IMR-90 (cell line): ENCODE data around the gene PRDM10. TPM values are rescaled to one million over a fixed set of nuclear protein-coding genes. Genes with fewer than 3 reads are reported as not detected.

Source experiments
- ATAC-seq: fragments of 200-7000 bp; cut with Tn5 transposase; 2 replicates; pipeline ENCODE4 v1.9.1; 2020; ENCODE audit warnings: low read depth, mild to moderate bottlenecking, moderate library complexity
- BruUV-seq: library from RNA; stranded (reverse); fragments of 400-500 nt; replicated peaks from 2 replicates; lab custom pipeline; 2021; lab: Mats Ljungman, UMichigan
- CTCF ChIA-PET: fragments of 300-600 bp; formaldehyde crosslinking; extraction: SDS; loops from one replicate; lab custom pipeline; 2021; ENCODE audit warnings: antibody characterized with exemption; lab: Yijun Ruan, JAX
- POLR2A ChIA-PET: fragments of 300-600 bp; sonication (Branson Sonifier 250); formaldehyde crosslinking; loops from one replicate; lab custom pipeline; 2022; ENCODE audit warnings: antibody characterized with exemption; ENCODE audit not compliant: unreplicated experiment; lab: Charles Lee
- DNase-seq: peaks from one replicate; pipeline ENCODE4 v3.0.0; 2013
- H2AFZ ChIP-seq: replicated peaks from 2 replicates; pipeline ENCODE3; 2013; ENCODE audit warnings: low read length, mild to moderate bottlenecking; ENCODE audit not compliant: poor library complexity
- H2AK5ac ChIP-seq: 2 replicates; pipeline ENCODE4 v1.6.1; 2013; ENCODE audit warnings: low read depth, low read length, inconsistent platforms
- H2AK9ac ChIP-seq: replicated peaks from 2 replicates; pipeline ENCODE3; 2013; ENCODE audit warnings: mild to moderate bottlenecking, low read depth, low read length, moderate library complexity; ENCODE audit not compliant: poor library complexity
- H2BK120ac ChIP-seq: 2 replicates; pipeline ENCODE4 v1.6.1; 2013; ENCODE audit warnings: low read depth, low read length, inconsistent platforms
- H2BK15ac ChIP-seq: 3 replicates; pipeline ENCODE4 v1.6.1; 2013; ENCODE audit warnings: low read depth, low read length, inconsistent platforms
- H2BK20ac ChIP-seq: 2 replicates; pipeline ENCODE4 v1.6.1; 2013; ENCODE audit warnings: low read depth, mild to moderate bottlenecking, inconsistent platforms, low read length, moderate library complexity
- H2BK5ac ChIP-seq: 2 replicates; pipeline ENCODE4 v1.6.1; 2013; ENCODE audit warnings: mild to moderate bottlenecking, low read depth, low read length, inconsistent platforms; ENCODE audit not compliant: poor library complexity, severe bottlenecking
- H3K14ac ChIP-seq: replicated peaks from 2 replicates; pipeline ENCODE4 v1.6.1; 2013; ENCODE audit warnings: low read depth, low read length, inconsistent platforms
- H3K18ac ChIP-seq: 2 replicates; pipeline ENCODE4 v1.6.1; 2013; ENCODE audit warnings: low read depth, low read length, control low read depth
- H3K23ac ChIP-seq: 2 replicates; pipeline ENCODE4 v1.6.1; 2013; ENCODE audit warnings: low read depth, low read length, inconsistent platforms
- H3K27ac ChIP-seq: 2 replicates; pipeline ENCODE4 v1.5.1; 2013; ENCODE audit warnings: mild to moderate bottlenecking, control low read depth, low read length; ENCODE audit not compliant: insufficient read depth
- H3K27me3 ChIP-seq: 2 replicates; pipeline ENCODE4 v1.6.1; 2013; ENCODE audit warnings: low read length; ENCODE audit not compliant: control insufficient read depth, insufficient read depth
- H3K36me3 ChIP-seq: 2 replicates; pipeline ENCODE4 v1.6.1; 2013; ENCODE audit warnings: low read length, mixed read lengths; ENCODE audit not compliant: control insufficient read depth, insufficient read depth
- H3K4ac ChIP-seq: 2 replicates; pipeline ENCODE4 v1.6.1; 2013; ENCODE audit warnings: low read depth, low read length, inconsistent platforms
- H3K4me1 ChIP-seq: 2 replicates; pipeline ENCODE4 v1.6.1; 2013; ENCODE audit warnings: low read length, mixed read lengths; ENCODE audit not compliant: control insufficient read depth, insufficient read depth
- H3K4me2 ChIP-seq: 2 replicates; pipeline ENCODE4 v1.6.1; 2013; ENCODE audit warnings: low read depth, mild to moderate bottlenecking, control low read depth, low read length, moderate library complexity
- H3K4me3 ChIP-seq: 2 replicates; pipeline ENCODE4 v1.5.1; 2013; ENCODE audit warnings: low read depth, mild to moderate bottlenecking, control low read depth, low read length, moderate library complexity; ENCODE audit not compliant: insufficient read depth
- H3K56ac ChIP-seq: 2 replicates; pipeline ENCODE4 v1.6.1; 2013; ENCODE audit warnings: low read length, inconsistent platforms; ENCODE audit not compliant: insufficient read depth; ENCODE audit errors: extremely low read depth
- H3K79me1 ChIP-seq, 2 experiments: 2 replicates each; pipeline ENCODE4 v1.6.1; 2013; ENCODE audit warnings: low read length in 2 of 2, inconsistent platforms in 1 of 2, low read depth in 1 of 2
- H3K9ac ChIP-seq: 2 replicates; pipeline ENCODE4 v1.6.1; 2013; ENCODE audit warnings: low read depth, low read length, control low read depth
- H3K9me1 ChIP-seq: 2 replicates; pipeline ENCODE4 v1.6.1; 2013; ENCODE audit warnings: low read length, inconsistent platforms; ENCODE audit not compliant: insufficient read depth
- H3K9me3 ChIP-seq: 2 replicates; pipeline ENCODE4 v1.6.1; 2013; ENCODE audit warnings: low read length; ENCODE audit not compliant: control insufficient read depth, insufficient read depth
- H4K20me1 ChIP-seq: 2 replicates; pipeline ENCODE4 v1.6.1; 2013; ENCODE audit warnings: low read length, inconsistent platforms; ENCODE audit not compliant: insufficient read depth
- H4K5ac ChIP-seq: 2 replicates; pipeline ENCODE4 v1.6.1; 2013; ENCODE audit warnings: mild to moderate bottlenecking, low read depth, low read length, control low read depth
- H4K8ac ChIP-seq, 2 experiments: 2 replicates each; pipeline ENCODE4 v1.6.1; 2013; ENCODE audit warnings: low read depth in 2 of 2, low read length in 2 of 2, control low read depth in 1 of 2, inconsistent platforms in 1 of 2
- H4K91ac ChIP-seq: 2 replicates; pipeline ENCODE4 v1.6.1; 2013; ENCODE audit warnings: low read depth, low read length, inconsistent platforms; ENCODE audit not compliant: insufficient read depth
- BHLHE40 ChIP-seq: fragments of 150-350 bp; IDR thresholded peaks from 2 replicates; pipeline ENCODE4 v1.6.1; 2016; ENCODE audit warnings: mild to moderate bottlenecking, low read depth, low read length
- CEBPB ChIP-seq: IDR thresholded peaks from 2 replicates; pipeline ENCODE4 v1.6.1; 2012; ENCODE audit warnings: low read depth, low read length, improper control_type of control experiment
- CHD1 ChIP-seq: IDR thresholded peaks from 2 replicates; pipeline ENCODE4 v1.6.1; 2012; ENCODE audit warnings: low read depth, low read length, improper control_type of control experiment
- FOS ChIP-seq: fragments of 150-350 bp; IDR thresholded peaks from 2 replicates; pipeline ENCODE4 v1.6.1; 2016; ENCODE audit warnings: low read depth, low read length
- MAFK ChIP-seq: IDR thresholded peaks from 2 replicates; pipeline ENCODE4 v1.6.1; 2012; ENCODE audit warnings: low read depth, low read length, improper control_type of control experiment
- MAZ ChIP-seq: IDR thresholded peaks from 2 replicates; pipeline ENCODE4 v1.6.1; 2012; ENCODE audit warnings: low read depth, mild to moderate bottlenecking, low read length, improper control_type of control experiment, moderate library complexity, borderline replicate concordance
- MXI1 ChIP-seq: IDR thresholded peaks from 2 replicates; pipeline ENCODE4 v1.6.1; 2012; ENCODE audit warnings: low read depth, mild to moderate bottlenecking, low read length, moderate library complexity, borderline replicate concordance
- NFE2L2 ChIP-seq: fragments of 150-350 bp; IDR thresholded peaks from 2 replicates; pipeline ENCODE4 v1.6.1; 2016; ENCODE audit warnings: low read depth, mild to moderate bottlenecking, low read length
- POLR2A ChIP-seq: IDR thresholded peaks from 2 replicates; pipeline ENCODE4 v1.6.1; 2012; ENCODE audit warnings: mild to moderate bottlenecking, low read depth, low read length
- RAD21 ChIP-seq: IDR thresholded peaks from 2 replicates; pipeline ENCODE4 v1.6.1; 2012; ENCODE audit warnings: low read length, improper control_type of control experiment
- RCOR1 ChIP-seq: IDR thresholded peaks from 2 replicates; pipeline ENCODE4 v1.6.1; 2012; ENCODE audit warnings: mild to moderate bottlenecking, low read length, improper control_type of control experiment; ENCODE audit not compliant: insufficient replicate concordance
- RFX5 ChIP-seq: IDR thresholded peaks from 2 replicates; pipeline ENCODE4 v1.8.0; 2012; ENCODE audit warnings: low read depth, mild to moderate bottlenecking, low read length, moderate library complexity
- SMC3 ChIP-seq: fragments of 150-350 bp; IDR thresholded peaks from 2 replicates; pipeline ENCODE4 v1.6.1; 2016; ENCODE audit warnings: low read depth, mild to moderate bottlenecking, antibody characterized with exemption, low read length, moderate library complexity
- WGBS, 2 experiments: methylation state at CpG; one replicate each; pipeline versions ENCODE4 v1.1.5 to v1.1.7; 2013; ENCODE audit warnings: missing lambda C conversion rate in 2 of 2; ENCODE audit not compliant: insufficient read length in 1 of 2; ENCODE audit errors: extremely low coverage in 2 of 2; 5-methylcytosine and 5-hydroxymethylcytosine counted together
- dilution Hi-C: fragments of 300-500 bp; cut with HindIII; formaldehyde crosslinking; loops from one replicate; pipeline ENCODE4 v1.14.3; 2018; ENCODE audit warnings: low sequenced_read_pairs; ENCODE audit not compliant: unreplicated experiment
- in situ Hi-C: fragments of 300-500 bp; cut with MboI; formaldehyde crosslinking; loops from 3 replicates; pipeline ENCODE4 v1.14.3; 2019; ENCODE audit warnings: low sequenced_read_pairs, inconsistent platforms, mixed read lengths
- intact Hi-C: fragments of 100-400 bp; cut with micrococcal nuclease; formaldehyde crosslinking; loops from 2 replicates; pipeline ENCODE4 v1.10.0; 2022
- polyA plus RNA-seq, 3 experiments: library from polyadenylated mRNA; depleted of rRNA; stranded (reverse); fragments of >200 nt; gene quantifications; 2 replicates each; pipeline ENCODE4 v1.2.3, GENCODE V29; 2012; ENCODE audit warnings: low replicate concordance in 1 of 3
- total RNA-seq: library from RNA; depleted of rRNA; stranded (reverse); fragments of >200 nt; gene quantifications from 2 replicates; pipeline ENCODE4 v1.2.3, GENCODE V29; 2012
- TF ChIP-seq, protein P1 (sequence below): conservative IDR thresholded peaks from 2 replicates; pipeline ENCODE4 v1.5.1; 2012; ENCODE audit warnings: mild to moderate bottlenecking, low read depth, low read length, improper control_type of control experiment
- TF ChIP-seq, protein P2 (sequence below): fragments of 150-350 bp; IDR thresholded peaks from 2 replicates; pipeline ENCODE4 v1.6.1; 2017; ENCODE audit warnings: mild to moderate bottlenecking, antibody characterized with exemption, low read length, low read depth
- TF ChIP-seq, protein P3 (sequence below): fragments of 150-350 bp; IDR thresholded peaks from 2 replicates; pipeline ENCODE4 v1.6.1; 2016; ENCODE audit warnings: low read depth, mild to moderate bottlenecking, low read length, moderate library complexity, borderline replicate concordance

The PRDM10 gene
- total and polyA plus RNA-seq, 2 of the 4 experiments (the other 2 are of a cell fraction), result 3.1 to 6.5 TPM

DNA sequence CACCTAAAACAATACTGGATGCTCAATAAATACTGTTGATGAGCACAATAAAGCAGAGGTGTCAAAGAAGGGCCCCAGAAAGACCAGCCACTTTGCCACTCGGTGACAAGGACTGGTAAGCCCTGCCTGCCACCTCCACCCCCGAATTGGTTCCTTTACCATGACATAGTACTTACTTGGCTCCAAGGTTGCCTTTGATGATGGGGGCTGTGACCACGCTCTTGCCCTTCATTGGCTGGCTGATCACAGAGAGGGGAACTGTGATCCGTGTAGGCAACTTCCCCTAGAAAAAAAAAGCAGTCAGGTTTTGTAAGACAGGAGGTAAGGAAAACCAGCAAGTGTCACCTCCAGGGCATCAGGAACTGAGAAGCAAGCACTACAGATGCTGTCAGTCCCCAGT, 136.9 kb downstream of the PRDM10 start:
- H3K4ac ChIP-seq, result no peak overlapping the region
- intact Hi-C loops, result no loop called here
- no peak overlapping the region for H4K91ac ChIP-seq
- DNase-seq, result no peak
- H2AK9ac ChIP-seq, result no peak overlapping the region
- H3K4me2 ChIP-seq, result no peak overlapping the region
- no peak overlapping the region for H3K9ac ChIP-seq
- no peaks in the 10 kb centered on the region for H3K27me3 ChIP-seq
- no CpG with 5 or more reads among the region's 4 CpGs for WGBS, 2 experiments
- no peak overlapping the region for H2AFZ ChIP-seq
- no peak overlapping the region for H2AK5ac ChIP-seq
- ATAC-seq, result no peak
- H2BK15ac ChIP-seq, result no peak overlapping the region
- H2BK20ac ChIP-seq, result no peak overlapping the region
- dilution Hi-C loops, result no loop called here
- H3K4me1 ChIP-seq, result peaks cover 3% of the 10 kb centered on the region
- H2BK120ac ChIP-seq, result no peak overlapping the region
- no peaks in the 10 kb centered on the region; the same call in 1 of the 2 replicates for H4K20me1 ChIP-seq
- H3K36me3 ChIP-seq, result peaks cover 49% of the 10 kb centered on the region
- H3K23ac ChIP-seq, result no peak overlapping the region
- in situ Hi-C loops, result no loop called here
- ChIA-PET CTCF (no interaction called here), POLR2A (no interaction called here)
- TF ChIP-seq CHD1 (no peak), FOS (no peak), RCOR1 (no peak), RFX5 (no peak), NFE2L2 (no peak), POLR2A (no peak), BHLHE40 (no peak), CEBPB (no peak), MAFK (no peak), SMC3 (no peak), MXI1 (no peak), RAD21 (no peak), MAZ (no peak)
- TF ChIP-seq, protein P1, sequence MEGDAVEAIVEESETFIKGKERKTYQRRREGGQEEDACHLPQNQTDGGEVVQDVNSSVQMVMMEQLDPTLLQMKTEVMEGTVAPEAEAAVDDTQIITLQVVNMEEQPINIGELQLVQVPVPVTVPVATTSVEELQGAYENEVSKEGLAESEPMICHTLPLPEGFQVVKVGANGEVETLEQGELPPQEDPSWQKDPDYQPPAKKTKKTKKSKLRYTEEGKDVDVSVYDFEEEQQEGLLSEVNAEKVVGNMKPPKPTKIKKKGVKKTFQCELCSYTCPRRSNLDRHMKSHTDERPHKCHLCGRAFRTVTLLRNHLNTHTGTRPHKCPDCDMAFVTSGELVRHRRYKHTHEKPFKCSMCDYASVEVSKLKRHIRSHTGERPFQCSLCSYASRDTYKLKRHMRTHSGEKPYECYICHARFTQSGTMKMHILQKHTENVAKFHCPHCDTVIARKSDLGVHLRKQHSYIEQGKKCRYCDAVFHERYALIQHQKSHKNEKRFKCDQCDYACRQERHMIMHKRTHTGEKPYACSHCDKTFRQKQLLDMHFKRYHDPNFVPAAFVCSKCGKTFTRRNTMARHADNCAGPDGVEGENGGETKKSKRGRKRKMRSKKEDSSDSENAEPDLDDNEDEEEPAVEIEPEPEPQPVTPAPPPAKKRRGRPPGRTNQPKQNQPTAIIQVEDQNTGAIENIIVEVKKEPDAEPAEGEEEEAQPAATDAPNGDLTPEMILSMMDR, result no peak
- TF ChIP-seq, protein P2, sequence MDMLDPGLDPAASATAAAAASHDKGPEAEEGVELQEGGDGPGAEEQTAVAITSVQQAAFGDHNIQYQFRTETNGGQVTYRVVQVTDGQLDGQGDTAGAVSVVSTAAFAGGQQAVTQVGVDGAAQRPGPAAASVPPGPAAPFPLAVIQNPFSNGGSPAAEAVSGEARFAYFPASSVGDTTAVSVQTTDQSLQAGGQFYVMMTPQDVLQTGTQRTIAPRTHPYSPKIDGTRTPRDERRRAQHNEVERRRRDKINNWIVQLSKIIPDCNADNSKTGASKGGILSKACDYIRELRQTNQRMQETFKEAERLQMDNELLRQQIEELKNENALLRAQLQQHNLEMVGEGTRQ, result no peak
- TF ChIP-seq, protein P3, sequence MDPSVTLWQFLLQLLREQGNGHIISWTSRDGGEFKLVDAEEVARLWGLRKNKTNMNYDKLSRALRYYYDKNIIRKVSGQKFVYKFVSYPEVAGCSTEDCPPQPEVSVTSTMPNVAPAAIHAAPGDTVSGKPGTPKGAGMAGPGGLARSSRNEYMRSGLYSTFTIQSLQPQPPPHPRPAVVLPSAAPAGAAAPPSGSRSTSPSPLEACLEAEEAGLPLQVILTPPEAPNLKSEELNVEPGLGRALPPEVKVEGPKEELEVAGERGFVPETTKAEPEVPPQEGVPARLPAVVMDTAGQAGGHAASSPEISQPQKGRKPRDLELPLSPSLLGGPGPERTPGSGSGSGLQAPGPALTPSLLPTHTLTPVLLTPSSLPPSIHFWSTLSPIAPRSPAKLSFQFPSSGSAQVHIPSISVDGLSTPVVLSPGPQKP, result no peak
- H3K4me3 ChIP-seq, result no peak overlapping the region
- no TSS peak for BruUV-seq
- H3K14ac ChIP-seq, result no peak overlapping the region
- no peak overlapping the region for H3K27ac ChIP-seq
- H2BK5ac ChIP-seq, result no peak overlapping the region
- H3K9me3 ChIP-seq, result no peaks in the 10 kb centered on the region
- peaks cover 12% of the 10 kb centered on the region; the same call in 1 of the 2 replicates for H3K9me1 ChIP-seq
- 0 out of 4 replicates have a peak, but pooled peaks cover 0 to 2% of the 10 kb centered on the region in 2 experiments for H3K79me1 ChIP-seq
- no peak overlapping the region for H4K8ac ChIP-seq
- no peak overlapping the region for H3K56ac ChIP-seq
- no peak overlapping the region for H4K5ac ChIP-seq
- H3K18ac ChIP-seq, result no peak overlapping the region
